Suprapubic skin (tissue), 4 donors: ENCODE data around the gene CRY1. TPM values are rescaled to one million over a fixed set of nuclear protein-coding genes. Genes with fewer than 3 reads are reported as not detected.

Experiments used
- DNase-seq, 2 donors: peaks; one replicate each; pipeline ENCODE4 v3.0.0-alpha.2; 2019; ENCODE audit warnings: low spot score in 2 of 2
- H3K27ac ChIP-seq: fragments of 200-600 bp; sonication (generic); one replicate; pipeline ENCODE4 v1.5.1; 2019
- H3K27me3 ChIP-seq: fragments of 200-600 bp; sonication (generic); one replicate; pipeline ENCODE4 v1.5.1; 2019
- H3K36me3 ChIP-seq: fragments of 200-600 bp; sonication (generic); one replicate; pipeline ENCODE4 v1.5.1; 2019
- H3K4me1 ChIP-seq: fragments of 200-600 bp; sonication (generic); one replicate; pipeline ENCODE4 v1.5.1; 2019
- H3K4me3 ChIP-seq: fragments of 200-600 bp; sonication (generic); one replicate; pipeline ENCODE4 v1.5.1; 2019; ENCODE audit warnings: mild to moderate bottlenecking
- H3K9me3 ChIP-seq: fragments of 200-600 bp; sonication (generic); one replicate; pipeline ENCODE4 v1.5.1; 2019
- EP300 ChIP-seq: sonication (generic); formaldehyde crosslinking; IDR thresholded peaks from one replicate; pipeline ENCODE4 v1.6.1; 2017; ENCODE audit warnings: antibody characterized with exemption
- POLR2A ChIP-seq, 2 donors: fragments of 450-650 bp; IDR thresholded peaks; one replicate each; pipeline ENCODE4 v1.6.1; 2017; ENCODE audit warnings: antibody characterized with exemption in 2 of 2, mild to moderate bottlenecking in 2 of 2, moderate library complexity in 2 of 2
- POLR2AphosphoS5 ChIP-seq, 3 donors: sonication (generic); formaldehyde crosslinking; IDR thresholded peaks; one replicate each; pipeline ENCODE4 v1.6.1; 2017; ENCODE audit warnings: antibody characterized with exemption in 3 of 3
- WGBS: methylation state at CpG from one replicate; pipeline ENCODE4 v1.1.5; 2018; 5-methylcytosine and 5-hydroxymethylcytosine counted together
- total RNA-seq, 4 donors: library from RNA; depleted of rRNA; stranded (reverse); fragments of >200 nt; gene quantifications; one replicate each; pipeline ENCODE4 v1.1.0, GENCODE V29; 2016
- TF ChIP-seq, protein P1 (sequence below), 2 donors: fragments of 200-600 bp in 1 of 2; fragments of 450-650 bp in 1 of 2; sonication (generic) in 1 of 2; IDR thresholded peaks; one replicate each; pipeline ENCODE4 v1.5.1; 2016 to 2019; ENCODE audit warnings: antibody characterized with exemption in 2 of 2, mild to moderate bottlenecking in 1 of 2, moderate library complexity in 1 of 2

Gene CRY1
- total RNA-seq, 4 donors from 2014 or later = 18.1 to 37.2 (median 35.0) TPM

DNA sequence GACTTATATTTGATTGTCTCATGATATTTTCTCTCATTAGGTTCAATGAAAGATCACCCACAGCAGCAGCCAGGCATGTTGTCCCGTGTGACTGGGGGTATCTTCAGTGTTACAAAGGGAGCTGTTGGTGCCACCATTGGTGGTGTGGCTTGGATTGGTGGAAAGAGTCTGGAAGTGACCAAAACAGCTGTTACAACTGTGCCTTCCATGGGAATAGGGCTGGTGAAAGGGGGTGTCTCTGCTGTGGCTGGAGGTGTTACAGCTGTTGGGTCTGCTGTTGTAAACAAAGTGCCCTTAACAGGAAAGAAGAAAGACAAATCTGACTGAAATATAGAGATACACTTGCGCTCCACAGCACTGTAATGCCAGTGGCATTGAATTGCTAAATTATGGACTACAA, 122.3 kb downstream of the CRY1 start:
- TF ChIP-seq EP300 (no peak), POLR2A (IDR thresholded peaks at IDR 0.05) (no peak), POLR2AphosphoS5 (IDR thresholded peaks at IDR 0.05) (no peak)
- TF ChIP-seq, protein P1, sequence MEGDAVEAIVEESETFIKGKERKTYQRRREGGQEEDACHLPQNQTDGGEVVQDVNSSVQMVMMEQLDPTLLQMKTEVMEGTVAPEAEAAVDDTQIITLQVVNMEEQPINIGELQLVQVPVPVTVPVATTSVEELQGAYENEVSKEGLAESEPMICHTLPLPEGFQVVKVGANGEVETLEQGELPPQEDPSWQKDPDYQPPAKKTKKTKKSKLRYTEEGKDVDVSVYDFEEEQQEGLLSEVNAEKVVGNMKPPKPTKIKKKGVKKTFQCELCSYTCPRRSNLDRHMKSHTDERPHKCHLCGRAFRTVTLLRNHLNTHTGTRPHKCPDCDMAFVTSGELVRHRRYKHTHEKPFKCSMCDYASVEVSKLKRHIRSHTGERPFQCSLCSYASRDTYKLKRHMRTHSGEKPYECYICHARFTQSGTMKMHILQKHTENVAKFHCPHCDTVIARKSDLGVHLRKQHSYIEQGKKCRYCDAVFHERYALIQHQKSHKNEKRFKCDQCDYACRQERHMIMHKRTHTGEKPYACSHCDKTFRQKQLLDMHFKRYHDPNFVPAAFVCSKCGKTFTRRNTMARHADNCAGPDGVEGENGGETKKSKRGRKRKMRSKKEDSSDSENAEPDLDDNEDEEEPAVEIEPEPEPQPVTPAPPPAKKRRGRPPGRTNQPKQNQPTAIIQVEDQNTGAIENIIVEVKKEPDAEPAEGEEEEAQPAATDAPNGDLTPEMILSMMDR (IDR thresholded peaks at IDR 0.05) = no peak
- Histone ChIP-seq H3K4me1 (peaks cover 1% of the 10 kb centered on the region), H3K9me3 (no peaks in the 10 kb centered on the region), H3K36me3 (peaks cover 29% of the 10 kb centered on the region), H3K4me3 (no peak overlapping the region), H3K27ac (no peak overlapping the region), H3K27me3 (no peaks in the 10 kb centered on the region)
- 95% methylated on average over 2 of the region's 2 CpGs for WGBS
- no peak for DNase-seq

GRCh38 chr12:106964526-106964925, 128.8 kb downstream of the CRY1 start:
- 87% methylated on average over 2 of the region's 2 CpGs for WGBS
- no peaks in the 10 kb centered on the region for H3K27me3 ChIP-seq
- DNase-seq = no peak
- no peak overlapping the region for H3K27ac ChIP-seq
- peaks cover 10% of the 10 kb centered on the region for H3K4me1 ChIP-seq
- no peak for TF ChIP-seq POLR2A (IDR thresholded peaks at IDR 0.05)
- TF ChIP-seq, protein P1 (IDR thresholded peaks at IDR 0.05) = no peak
- no peak for TF ChIP-seq POLR2AphosphoS5 (IDR thresholded peaks at IDR 0.05)
- no peak for TF ChIP-seq EP300
- no peak overlapping the region for H3K4me3 ChIP-seq
- no peaks in the 10 kb centered on the region for H3K9me3 ChIP-seq
- peaks cover 19% of the 10 kb centered on the region for H3K36me3 ChIP-seq

DNA sequence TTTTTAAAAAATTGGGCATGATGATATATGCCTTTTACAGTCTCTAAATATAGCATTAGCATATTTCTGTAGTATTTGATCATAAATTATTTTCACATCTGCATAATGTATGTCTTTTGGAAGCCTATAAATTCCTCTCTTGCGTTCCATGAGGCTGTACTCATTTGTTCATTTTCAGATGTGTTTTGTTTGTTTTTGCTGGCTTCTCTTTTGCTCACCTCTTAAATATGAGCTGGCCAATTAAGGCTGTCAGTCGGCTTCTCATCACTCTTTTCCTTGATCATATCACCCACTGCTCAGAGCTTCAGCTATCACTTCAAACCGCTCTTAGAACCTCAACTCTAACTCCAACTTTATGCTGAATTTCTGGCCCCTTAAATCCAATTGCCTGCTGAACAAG, 131.1 kb downstream of the CRY1 start:
- Histone ChIP-seq H3K9me3 (no peaks in the 10 kb centered on the region), H3K36me3 (peaks cover 6% of the 10 kb centered on the region), H3K27me3 (no peaks in the 10 kb centered on the region), H3K4me3 (no peak overlapping the region), H3K4me1 (peaks cover 30% of the 10 kb centered on the region), H3K27ac (no peak overlapping the region)
- DNase-seq = no peak
- TF ChIP-seq POLR2AphosphoS5 (IDR thresholded peaks at IDR 0.05) = no peak
- TF ChIP-seq EP300 = no peak
- TF ChIP-seq, protein P1 (IDR thresholded peaks at IDR 0.05) = no peak
- TF ChIP-seq POLR2A (IDR thresholded peaks at IDR 0.05) = no peak
- 45% methylated on average over 3 of the region's 3 CpGs for WGBS

DNA sequence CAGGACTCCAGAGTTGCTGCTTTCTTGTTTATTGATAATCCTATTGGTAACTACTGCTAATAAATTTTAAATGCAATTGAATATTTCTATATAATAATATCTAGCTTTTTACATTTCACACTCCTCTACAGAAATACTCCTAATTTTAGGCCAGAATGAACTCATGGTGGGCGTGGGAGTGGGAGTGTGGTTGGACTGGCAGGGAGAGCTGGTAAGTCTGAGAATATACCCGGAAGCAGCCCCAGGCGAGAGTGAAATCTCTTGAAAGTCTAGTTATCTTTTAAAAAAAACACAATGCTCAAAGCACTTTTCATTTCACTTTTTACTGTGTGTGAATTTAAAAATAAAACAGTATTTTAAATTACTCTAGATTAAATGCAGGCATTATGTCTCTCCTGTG, 132.9 kb downstream of the CRY1 start:
- H3K9me3 ChIP-seq = no peaks in the 10 kb centered on the region
- DNase-seq = no peak
- H3K27ac ChIP-seq = no peak overlapping the region
- no peak for TF ChIP-seq POLR2A (IDR thresholded peaks at IDR 0.05)
- TF ChIP-seq EP300 = no peak
- TF ChIP-seq, protein P1 (IDR thresholded peaks at IDR 0.05) = no peak
- no peak for TF ChIP-seq POLR2AphosphoS5 (IDR thresholded peaks at IDR 0.05)
- H3K36me3 ChIP-seq = no peaks in the 10 kb centered on the region
- 67% methylated on average over 3 of the region's 3 CpGs for WGBS
- H3K4me3 ChIP-seq = no peak overlapping the region
- peaks cover 36% of the 10 kb centered on the region for H3K4me1 ChIP-seq
- no peaks in the 10 kb centered on the region for H3K27me3 ChIP-seq

DNA sequence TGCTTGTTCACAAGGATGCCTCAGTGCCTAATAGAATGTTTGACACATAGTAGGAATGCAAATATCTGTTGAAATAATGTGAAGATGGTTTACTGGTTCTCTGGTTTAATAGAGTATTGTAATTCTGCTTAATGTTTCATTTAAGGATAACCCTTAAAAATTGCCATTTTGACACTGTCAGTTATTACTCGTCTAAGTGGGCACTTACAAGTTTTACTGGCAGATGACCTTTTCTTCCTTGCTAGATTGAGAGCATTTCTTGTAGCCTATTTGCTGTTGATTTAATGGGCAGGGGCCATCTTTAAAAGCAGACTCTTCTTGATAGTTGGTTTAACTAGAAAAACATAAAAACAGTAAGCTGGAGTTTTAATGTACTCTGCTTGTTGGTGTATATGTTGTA, 135.8 kb downstream of the CRY1 start:
- Histone ChIP-seq H3K4me1 (peaks cover 49% of the 10 kb centered on the region), H3K27me3 (no peaks in the 10 kb centered on the region), H3K27ac (no peak overlapping the region), H3K4me3 (peak overlapping the region; percentile 98), H3K36me3 (no peaks in the 10 kb centered on the region), H3K9me3 (no peaks in the 10 kb centered on the region)
- 17% methylated on average over 1 of the region's 1 CpG for WGBS
- no peak for DNase-seq
- no peak for TF ChIP-seq EP300
- no peak for TF ChIP-seq POLR2A (IDR thresholded peaks at IDR 0.05)
- TF ChIP-seq, protein P1 (IDR thresholded peaks at IDR 0.05) = no peak
